ENCODE measurements around the gene PRSS56.
"Not testable (repeated sequence)": the region's sequence is repeated elsewhere in the genome, so short reads cannot be mapped to it uniquely, and the experiment has no call there.

The PRSS56 gene

DNA sequence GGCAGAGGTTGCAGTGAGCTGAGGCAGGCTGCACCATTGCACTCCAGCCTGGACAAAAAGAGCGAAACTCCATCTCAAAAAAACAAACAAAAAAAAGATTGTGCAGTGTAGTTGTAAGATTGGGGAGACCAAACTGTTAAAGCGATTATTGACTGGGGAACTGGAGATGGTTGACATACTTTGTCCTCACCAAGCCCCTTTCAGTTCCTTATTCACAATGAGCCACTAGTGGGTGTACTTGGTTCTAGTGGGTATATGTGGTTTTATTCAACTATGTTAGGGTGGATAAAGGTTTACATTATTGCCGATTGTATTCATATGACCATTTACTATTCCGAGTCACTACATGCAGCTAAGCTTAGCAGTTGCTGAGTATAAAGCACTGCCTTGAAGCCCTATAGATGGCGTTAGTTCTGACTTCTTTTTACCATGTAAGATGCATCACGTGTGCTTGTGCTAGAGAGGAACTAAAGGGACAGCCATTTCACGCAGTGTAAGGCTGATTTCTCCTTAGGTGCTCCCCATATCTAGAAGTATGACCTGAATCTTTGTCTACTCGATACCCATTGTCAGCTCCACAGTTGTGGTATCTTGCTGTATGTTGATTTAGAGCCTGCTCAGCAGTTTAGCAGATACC is 42.4 kb downstream of the PRSS56 start:
- peaks cover 79% of the 10 kb centered on the region for H3K36me3 Mint-ChIP-seq (ENCODE audit: low read depth)
- no peaks in the 10 kb centered on the region for H3K27me3 Mint-ChIP-seq (ENCODE audit: low read depth)
- TF ChIP-seq, protein P1, sequence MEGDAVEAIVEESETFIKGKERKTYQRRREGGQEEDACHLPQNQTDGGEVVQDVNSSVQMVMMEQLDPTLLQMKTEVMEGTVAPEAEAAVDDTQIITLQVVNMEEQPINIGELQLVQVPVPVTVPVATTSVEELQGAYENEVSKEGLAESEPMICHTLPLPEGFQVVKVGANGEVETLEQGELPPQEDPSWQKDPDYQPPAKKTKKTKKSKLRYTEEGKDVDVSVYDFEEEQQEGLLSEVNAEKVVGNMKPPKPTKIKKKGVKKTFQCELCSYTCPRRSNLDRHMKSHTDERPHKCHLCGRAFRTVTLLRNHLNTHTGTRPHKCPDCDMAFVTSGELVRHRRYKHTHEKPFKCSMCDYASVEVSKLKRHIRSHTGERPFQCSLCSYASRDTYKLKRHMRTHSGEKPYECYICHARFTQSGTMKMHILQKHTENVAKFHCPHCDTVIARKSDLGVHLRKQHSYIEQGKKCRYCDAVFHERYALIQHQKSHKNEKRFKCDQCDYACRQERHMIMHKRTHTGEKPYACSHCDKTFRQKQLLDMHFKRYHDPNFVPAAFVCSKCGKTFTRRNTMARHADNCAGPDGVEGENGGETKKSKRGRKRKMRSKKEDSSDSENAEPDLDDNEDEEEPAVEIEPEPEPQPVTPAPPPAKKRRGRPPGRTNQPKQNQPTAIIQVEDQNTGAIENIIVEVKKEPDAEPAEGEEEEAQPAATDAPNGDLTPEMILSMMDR (IDR thresholded peaks at IDR 0.05; ENCODE audit: unreplicated experiment in 3 of 3), result no peak
- H3K9me3 Mint-ChIP-seq, result no peaks in the 10 kb centered on the region
- H3K4me3 Mint-ChIP-seq, result no peak overlapping the region
- no peak overlapping the region for H3K27ac Mint-ChIP-seq
- no peaks in the 10 kb centered on the region for H3K4me1 Mint-ChIP-seq

- TF ChIP-seq, protein P1 (IDR thresholded peaks at IDR 0.05; ENCODE audit: unreplicated experiment in 3 of 3), result no peak
- Mint-ChIP-seq H3K36me3 (ENCODE audit: low read depth) (peaks cover 83% of the 10 kb centered on the region), H3K9me3 (no peaks in the 10 kb centered on the region), H3K4me1 (no peaks in the 10 kb centered on the region), H3K27ac (no peak overlapping the region), H3K27me3 (ENCODE audit: low read depth) (no peaks in the 10 kb centered on the region), H3K4me3 (no peak overlapping the region)
Observed at GRCh38 chr2:232563580-232563979, 43.4 kb downstream of the PRSS56 start.

DNA sequence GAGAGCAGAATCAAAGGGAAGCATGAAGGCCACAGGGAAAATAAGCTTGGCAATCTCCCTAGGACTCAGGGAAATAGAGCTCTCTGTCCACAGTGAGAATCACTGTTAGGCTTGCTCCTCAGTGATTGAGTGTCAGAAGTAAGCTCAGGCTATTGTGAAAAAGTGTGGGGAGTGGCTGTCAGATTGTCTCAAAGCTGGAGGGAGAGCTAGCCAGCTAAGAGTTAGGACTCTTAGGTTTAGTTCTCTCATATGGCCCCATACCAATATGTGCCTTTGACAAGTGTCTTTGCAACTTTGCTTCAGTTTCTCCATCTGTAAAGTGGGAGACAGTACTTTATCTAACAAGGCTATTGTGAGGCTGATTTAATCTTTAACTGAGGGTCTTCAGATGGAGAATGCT is 47.5 kb downstream of the PRSS56 start:
- peaks cover 85% of the 10 kb centered on the region for H3K36me3 Mint-ChIP-seq (ENCODE audit: low read depth)
- H3K4me3 Mint-ChIP-seq, result no peak overlapping the region
- no peak overlapping the region for H3K27ac Mint-ChIP-seq
- H3K4me1 Mint-ChIP-seq, result peaks cover 27% of the 10 kb centered on the region
- TF ChIP-seq, protein P1 (IDR thresholded peaks at IDR 0.05; ENCODE audit: unreplicated experiment in 3 of 3), result no peak
- H3K9me3 Mint-ChIP-seq, result no peaks in the 10 kb centered on the region
- no peaks in the 10 kb centered on the region for H3K27me3 Mint-ChIP-seq (ENCODE audit: low read depth)

GRCh38 chr2:232568161-232568560 is 48.0 kb downstream of the PRSS56 start:
- Mint-ChIP-seq H3K4me3 (no peak overlapping the region), H3K9me3 (no peaks in the 10 kb centered on the region), H3K36me3 (ENCODE audit: low read depth) (peaks cover 80% of the 10 kb centered on the region), H3K4me1 (peaks cover 31% of the 10 kb centered on the region), H3K27me3 (ENCODE audit: low read depth) (no peaks in the 10 kb centered on the region), H3K27ac (no peak overlapping the region)
- TF ChIP-seq, protein P1 (IDR thresholded peaks at IDR 0.05; ENCODE audit: unreplicated experiment in 3 of 3), result no peak

GRCh38 chr2:232569541-232569940 is 49.4 kb downstream of the PRSS56 start:
- H3K36me3 Mint-ChIP-seq (ENCODE audit: low read depth), result peaks cover 77% of the 10 kb centered on the region
- peak overlapping the region in 1 of 3 experiments; percentile 6 for H3K27ac Mint-ChIP-seq
- peaks cover 44% of the 10 kb centered on the region for H3K4me1 Mint-ChIP-seq
- TF ChIP-seq, protein P1 (IDR thresholded peaks at IDR 0.05; ENCODE audit: unreplicated experiment in 3 of 3), result no peak
- H3K9me3 Mint-ChIP-seq, result no peaks in the 10 kb centered on the region
- no peaks in the 10 kb centered on the region for H3K27me3 Mint-ChIP-seq (ENCODE audit: low read depth)
- H3K4me3 Mint-ChIP-seq, result no peak overlapping the region

DNA sequence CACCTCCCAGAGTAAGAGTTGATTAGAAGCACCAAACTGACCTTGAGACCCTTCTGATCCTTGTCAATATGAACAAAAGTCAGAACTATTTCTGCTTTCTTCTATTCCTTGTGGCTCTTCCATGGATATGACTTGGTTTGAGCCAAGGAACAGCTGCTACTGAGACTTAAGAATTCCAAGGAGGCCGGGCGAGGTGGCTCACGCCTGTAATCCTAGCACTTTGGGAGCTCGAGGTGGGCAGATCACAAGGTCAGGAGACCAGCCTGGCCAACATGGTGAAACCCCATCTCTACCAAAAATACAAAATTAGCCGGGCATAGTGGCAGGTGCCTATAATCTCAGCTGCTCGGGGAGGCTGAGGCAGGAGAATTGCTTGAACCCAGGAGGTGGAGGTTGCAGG is 50.3 kb downstream of the PRSS56 start:
- not testable (repeated sequence) for H3K27me3 Mint-ChIP-seq (ENCODE audit: low read depth); H3K9me3 Mint-ChIP-seq
- peaks cover 53% of the 10 kb centered on the region for H3K4me1 Mint-ChIP-seq

More for the DNA sequence above, 50.3 kb downstream of the PRSS56 start:
- not testable (repeated sequence) for H3K4me3 Mint-ChIP-seq
- peaks cover 77% of the 10 kb centered on the region for H3K36me3 Mint-ChIP-seq (ENCODE audit: low read depth)
- H3K27ac Mint-ChIP-seq, result peak overlapping the region; percentile 6 to 63 (median 38)
